ENCODE data around the gene EFCAB13. TPM values are rescaled to one million over a fixed set of nuclear protein-coding genes. Genes with fewer than 3 reads are reported as not detected.

The EFCAB13 gene
- total and polyA plus RNA-seq, 2 donors from 2014 or later, result 2.2 to 18.8 TPM

GRCh38 chr17:47301831-47302230 is 21.9 kb upstream of the EFCAB13 start:
- peaks cover 0 to 13% (median 8%) of the 10 kb centered on the region in 3 donors for H3K4me1 ChIP-seq (ENCODE audit: control insufficient read depth in 2 of 3, insufficient read depth in 2 of 3, low read depth in 1 of 3, low read length in 3 of 3)
- H3K4me3 ChIP-seq (ENCODE audit: low read length in 3 of 3), result no peak overlapping the region
- H3K27me3 ChIP-seq (ENCODE audit: control insufficient read depth, insufficient read depth, low read length), result no peaks in the 10 kb centered on the region
- DNase-seq (no peak), FAIRE-seq (no peak)
- no peak for TF ChIP-seq CTCF (IDR thresholded peaks at IDR 0.05; ENCODE audit: borderline replicate concordance, extremely low read depth, insufficient read depth)
- no peaks in the 10 kb centered on the region for H3K36me3 ChIP-seq (ENCODE audit: control insufficient read depth in 2 of 3, insufficient read depth in 3 of 3, low read length in 3 of 3)
- H3K27ac ChIP-seq (ENCODE audit: low read depth in 2 of 2, low read length in 2 of 2), result no peak overlapping the region
- H3K9ac ChIP-seq (ENCODE audit: low read length in 3 of 3), result no peak overlapping the region
- peaks cover 0 to 8% (median 0%) of the 10 kb centered on the region in 3 donors for H3K9me3 ChIP-seq (ENCODE audit: control insufficient read depth in 2 of 3, insufficient read depth in 1 of 3, low read length in 3 of 3)
- intact Hi-C loops (cut with DNase I), result no loop called here

GRCh38 chr17:47304186-47304585 is 19.6 kb upstream of the EFCAB13 start:
- peaks cover 0 to 9% (median 8%) of the 10 kb centered on the region in 3 donors for H3K4me1 ChIP-seq (ENCODE audit: control insufficient read depth in 2 of 3, insufficient read depth in 2 of 3, low read depth in 1 of 3, low read length in 3 of 3)
- FAIRE-seq, result no peak
- no peak overlapping the region for H3K9ac ChIP-seq (ENCODE audit: low read length in 3 of 3)
- H3K27me3 ChIP-seq (ENCODE audit: control insufficient read depth, insufficient read depth, low read length), result no peaks in the 10 kb centered on the region
- H3K27ac ChIP-seq (ENCODE audit: low read depth in 2 of 2, low read length in 2 of 2), result no peak overlapping the region
- TF ChIP-seq CTCF (IDR thresholded peaks at IDR 0.05; ENCODE audit: borderline replicate concordance, extremely low read depth, insufficient read depth), result no peak
- no peaks in the 10 kb centered on the region for H3K36me3 ChIP-seq (ENCODE audit: control insufficient read depth in 2 of 3, insufficient read depth in 3 of 3, low read length in 3 of 3)
- H3K9me3 ChIP-seq (ENCODE audit: control insufficient read depth in 2 of 3, insufficient read depth in 1 of 3, low read length in 3 of 3), result peaks cover 0 to 8% (median 0%) of the 10 kb centered on the region in 3 donors
- intact Hi-C loops (cut with DNase I), result no loop called here
- no peak for DNase-seq
- no peak overlapping the region for H3K4me3 ChIP-seq (ENCODE audit: low read length in 3 of 3)

- intact Hi-C loops (cut with DNase I), result no loop called here
- TF ChIP-seq CTCF (IDR thresholded peaks at IDR 0.05; ENCODE audit: borderline replicate concordance, extremely low read depth, insufficient read depth), result no peak
- no peak for FAIRE-seq
Measured at GRCh38 chr17:47305302-47305923, 18.3 kb upstream of the EFCAB13 start.

More at GRCh38 chr17:47305302-47305923, 18.3 kb upstream of the EFCAB13 start:
- no peaks in the 10 kb centered on the region for H3K27me3 ChIP-seq (ENCODE audit: control insufficient read depth, insufficient read depth, low read length)
- DNase-seq, result peak in 2 of 5 donors; percentile 12 to 34
- peaks cover 0 to 8% (median 6%) of the 10 kb centered on the region in 3 donors for H3K4me1 ChIP-seq (ENCODE audit: control insufficient read depth in 2 of 3, insufficient read depth in 2 of 3, low read depth in 1 of 3, low read length in 3 of 3)
- H3K4me3 ChIP-seq (ENCODE audit: low read length in 3 of 3), result no peak overlapping the region
- no peaks in the 10 kb centered on the region for H3K36me3 ChIP-seq (ENCODE audit: control insufficient read depth in 2 of 3, insufficient read depth in 3 of 3, low read length in 3 of 3)
- H3K9me3 ChIP-seq (ENCODE audit: control insufficient read depth in 2 of 3, insufficient read depth in 1 of 3, low read length in 3 of 3), result peaks cover 0 to 8% (median 0%) of the 10 kb centered on the region in 3 donors
- peak overlapping the region; percentile 33 to 41 for H3K27ac ChIP-seq (ENCODE audit: low read depth in 2 of 2, low read length in 2 of 2)
- no peak overlapping the region for H3K9ac ChIP-seq (ENCODE audit: low read length in 3 of 3)

Data from kidney (tissue), 14 donors.